Left lung (tissue), 10 donors: ENCODE measurements around the gene USP49. TPM values are rescaled to one million over a fixed set of nuclear protein-coding genes. Genes with fewer than 3 reads are reported as not detected.
A peak's percentile ranks its signal among the peaks of the same experiment; 100 is the strongest.

ENCODE experiments used
- ATAC-seq: fragments of 200-7000 bp; cut with Tn5 transposase; one replicate; pipeline ENCODE4 v1.9.1; 2020; ENCODE audit warnings: moderate library complexity
- DNase-seq, 4 donors: peaks; one replicate each; pipeline ENCODE4 v3.0.0-alpha.2; 2013 to 2020
- H3K27ac ChIP-seq, 2 donors: fragments of 200-600 bp; sonication (generic) in 1 of 2; one replicate each; pipeline versions ENCODE4 v1.5.0 to v1.8.0; 2020 to 2021
- H3K27me3 ChIP-seq, 2 donors: fragments of 200-600 bp; sonication (generic) in 1 of 2; one replicate each; pipeline versions ENCODE4 v1.5.0 to v1.8.0; 2020 to 2021
- H3K36me3 ChIP-seq, 2 donors: fragments of 200-600 bp; sonication (generic) in 1 of 2; one replicate each; pipeline versions ENCODE4 v1.5.0 to v1.8.0; 2020 to 2021
- H3K4me1 ChIP-seq, 2 donors: fragments of 200-600 bp; one replicate each; pipeline ENCODE4 v1.8.0; 2021
- H3K4me3 ChIP-seq, 2 donors: fragments of 200-600 bp; sonication (generic) in 1 of 2; one replicate each; pipeline versions ENCODE4 v1.5.0 to v1.8.0; 2020 to 2021; ENCODE audit warnings: mild to moderate bottlenecking in 1 of 2
- H3K9me3 ChIP-seq, 2 donors: fragments of 200-600 bp; sonication (generic) in 1 of 2; one replicate each; pipeline versions ENCODE4 v1.5.0 to v1.8.0; 2020 to 2021
- CTCF ChIP-seq, 2 donors: fragments of 200-600 bp; sonication (generic) in 1 of 2; IDR thresholded peaks; one replicate each; pipeline versions ENCODE4 v1.5.0 to v1.8.0; 2021; ENCODE audit warnings: antibody characterized with exemption in 2 of 2
- intact Hi-C, 2 donors: fragments of 100-400 bp; cut with DNase I; formaldehyde crosslinking; loops; one replicate each; pipeline versions ENCODE4 v1.11.2 to v1.14.2; 2022
- polyA plus RNA-seq, 6 donors: library from polyadenylated mRNA; unstranded; fragments of 120-200 nt; gene quantifications; one replicate each; pipeline ENCODE4 v1.2.1, GENCODE V29; 2013; ENCODE audit not compliant: insufficient read length in 6 of 6
- total RNA-seq, 2 donors: library from RNA; stranded (reverse); fragmentation: NEBNext Ultra II Directional; extraction: Animal tissue kit (Norgen Biotek cat#: 25700); gene quantifications; one replicate each; pipeline ENCODE4 v1.2.1, GENCODE V29; 2021
- donor health status: DM: no; HTN: yes; CAD: no.
- donor health status: DM: no; HTN: no; CAD: no.

The USP49 gene
- total and polyA plus RNA-seq, 8 donors, result 3.8 to 16.4 (median 13.2) TPM

GRCh38 chr6:41824571-41825569, 70.3 kb downstream of the USP49 start:
- intact Hi-C loops, result no loop called here
- Histone ChIP-seq H3K27ac (peak overlapping the region in 1 of 2 donors; percentile 64), H3K36me3 (no peaks in the 10 kb centered on the region), H3K27me3 (no peaks in the 10 kb centered on the region), H3K9me3 (no peaks in the 10 kb centered on the region), H3K4me3 (no peak overlapping the region), H3K4me1 (no peaks in the 10 kb centered on the region)
- ATAC-seq (peak; percentile 98), DNase-seq (no peak)
- TF ChIP-seq CTCF (IDR thresholded peaks at IDR 0.05), result no peak

- no peaks in the 10 kb centered on the region for H3K4me1 ChIP-seq
- ATAC-seq (no peak), DNase-seq (no peak)
- H3K27ac ChIP-seq, result no peak overlapping the region
- intact Hi-C loops, result no loop called here
- no peaks in the 10 kb centered on the region for H3K9me3 ChIP-seq
- no peak overlapping the region for H3K4me3 ChIP-seq
- TF ChIP-seq CTCF (IDR thresholded peaks at IDR 0.05), result no peak
- H3K36me3 ChIP-seq, result no peaks in the 10 kb centered on the region
- H3K27me3 ChIP-seq, result no peaks in the 10 kb centered on the region
These were observed 72.0 kb downstream of the USP49 start for GRCh38 chr6:41823178-41823577.

GRCh38 chr6:41822021-41822420, 73.2 kb downstream of the USP49 start:
- Histone ChIP-seq H3K4me3 (no peak overlapping the region), H3K27me3 (no peaks in the 10 kb centered on the region), H3K27ac (no peak overlapping the region), H3K4me1 (no peaks in the 10 kb centered on the region), H3K36me3 (no peaks in the 10 kb centered on the region), H3K9me3 (no peaks in the 10 kb centered on the region)
- no peak for TF ChIP-seq CTCF (IDR thresholded peaks at IDR 0.05)
- intact Hi-C loops, result no loop called here
- DNase-seq (no peak), ATAC-seq (no peak)

GRCh38 chr6:41821266-41821665, 73.9 kb downstream of the USP49 start:
- Histone ChIP-seq H3K36me3 (no peaks in the 10 kb centered on the region), H3K4me1 (no peaks in the 10 kb centered on the region), H3K27me3 (no peaks in the 10 kb centered on the region), H3K9me3 (no peaks in the 10 kb centered on the region), H3K4me3 (no peak overlapping the region), H3K27ac (no peak overlapping the region)
- intact Hi-C loops, result no loop called here
- ATAC-seq (no peak), DNase-seq (no peak)
- TF ChIP-seq CTCF (IDR thresholded peaks at IDR 0.05), result no peak

GRCh38 chr6:41818271-41819054, 76.7 kb downstream of the USP49 start:
- Histone ChIP-seq H3K9me3 (no peaks in the 10 kb centered on the region), H3K4me1 (no peaks in the 10 kb centered on the region), H3K27ac (no peak overlapping the region), H3K36me3 (no peaks in the 10 kb centered on the region), H3K4me3 (no peak overlapping the region), H3K27me3 (no peaks in the 10 kb centered on the region)
- ATAC-seq (no peak), DNase-seq (no peak)
- TF ChIP-seq CTCF (IDR thresholded peaks at IDR 0.05), result no peak
- intact Hi-C loops, result no loop called here
